Stimulated activated CD4-positive, alpha-beta T cell treated with anti-CD3 and anti-CD28 coated beads, Interleukin-1b, Interleukin-23, amount 100 ng/mL, for 24 hours (primary cell): Measurements from ENCODE around the gene HSD11B1L.
"Not testable (repeated sequence)": the region's sequence is repeated elsewhere in the genome, so short reads cannot be mapped to it uniquely, and the experiment has no call there.

Experiments
- DNase-seq, 4 experiments: peaks; one replicate each; pipeline ENCODE4 v3.0.0-alpha.2; 2020; ENCODE audit warnings: low read depth in 4 of 4, low spot score in 1 of 4

The HSD11B1L gene

GRCh38 chr19:5697890-5698634 lies 17.2 kb downstream of the HSD11B1L start:
- DNase-seq, result no peak

- DNase-seq, result no peak
Measured at GRCh38 chr19:5698635-5699422, 18.0 kb downstream of the HSD11B1L start.

GRCh38 chr19:5700455-5701092 lies 19.7 kb downstream of the HSD11B1L start:
- DNase-seq, result no peak

GRCh38 chr19:5702053-5702410 lies 21.2 kb downstream of the HSD11B1L start:
- DNase-seq, result not testable (repeated sequence)

GRCh38 chr19:5703819-5704818 lies 23.3 kb downstream of the HSD11B1L start:
- DNase-seq, result no peak

GRCh38 chr19:5705552-5705951 lies 24.7 kb downstream of the HSD11B1L start:
- DNase-seq, result no peak

GRCh38 chr19:5706876-5707573 lies 26.2 kb downstream of the HSD11B1L start:
- DNase-seq, result no peak

DNA sequence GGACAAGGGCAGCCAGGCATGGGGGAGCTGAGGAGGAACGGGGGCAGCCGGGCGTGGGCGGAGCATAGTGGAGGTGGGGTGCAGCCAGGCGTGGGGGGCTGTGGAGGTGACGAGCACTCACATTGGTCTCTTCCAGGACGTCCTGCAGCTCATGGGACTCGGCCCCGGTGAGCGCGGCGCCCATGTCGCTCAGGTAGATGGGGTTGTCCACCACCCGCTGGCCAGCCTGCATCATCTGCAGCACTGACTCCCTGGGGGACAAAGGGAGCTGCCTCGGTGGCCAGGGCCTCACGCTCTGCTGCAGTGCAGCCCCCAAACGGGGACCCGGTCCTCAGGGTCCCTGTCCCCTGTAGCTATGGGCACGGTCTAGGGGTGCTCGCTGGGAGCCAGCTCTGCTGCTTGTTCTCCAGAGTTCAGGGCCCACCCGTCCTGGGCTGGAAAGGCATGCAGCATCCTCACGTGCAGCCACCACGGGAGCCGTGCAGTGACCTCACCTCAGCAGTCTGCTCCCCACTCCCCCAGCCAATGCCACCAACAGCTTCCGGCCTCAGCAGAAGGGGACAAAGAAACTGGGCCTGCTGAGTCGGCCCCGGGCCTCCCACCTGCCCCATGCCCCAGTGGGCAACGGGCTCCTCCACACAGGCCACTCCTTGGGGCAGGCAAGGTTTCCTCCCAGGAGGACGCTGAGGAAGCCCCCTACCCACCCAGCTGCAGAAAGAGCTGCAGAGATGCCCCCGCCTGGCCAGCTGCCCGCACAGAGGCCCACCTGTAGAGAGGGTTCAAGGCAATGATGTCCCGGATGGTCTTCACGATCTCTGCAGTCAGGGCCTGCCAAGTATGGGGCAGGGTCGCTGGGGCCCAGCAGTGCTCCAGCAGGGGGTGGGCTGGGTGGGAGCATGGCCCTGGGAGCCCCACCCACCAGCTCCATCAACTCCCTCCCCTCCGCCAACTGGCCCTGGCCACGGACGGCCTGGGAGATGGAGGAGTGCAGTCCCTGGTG lies 27.0 kb downstream of the HSD11B1L start:
- no peak for DNase-seq

DNA sequence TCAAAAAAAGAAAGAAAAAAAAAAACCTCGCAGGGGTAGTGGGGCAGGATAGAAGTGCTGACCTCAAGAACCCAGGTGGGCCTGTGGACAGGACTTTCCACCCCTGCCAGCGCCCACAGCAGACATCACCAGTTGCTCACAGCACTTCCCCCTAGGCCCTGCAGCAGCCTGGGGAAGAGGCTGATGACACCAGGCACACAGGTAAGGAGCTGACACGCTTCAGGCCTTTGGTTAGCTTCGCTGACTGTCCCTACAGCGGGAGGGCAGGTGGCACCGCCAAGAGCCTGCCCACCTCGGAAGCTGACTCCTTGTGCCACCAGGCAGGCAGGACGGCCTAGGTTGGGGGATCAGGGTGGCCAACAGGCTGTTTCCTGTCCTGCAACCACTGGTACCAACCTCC lies 30.2 kb downstream of the HSD11B1L start:
- DNase-seq, result no peak

GRCh38 chr19:5711713-5712161 lies 30.9 kb downstream of the HSD11B1L start:
- DNase-seq, result no peak

DNA sequence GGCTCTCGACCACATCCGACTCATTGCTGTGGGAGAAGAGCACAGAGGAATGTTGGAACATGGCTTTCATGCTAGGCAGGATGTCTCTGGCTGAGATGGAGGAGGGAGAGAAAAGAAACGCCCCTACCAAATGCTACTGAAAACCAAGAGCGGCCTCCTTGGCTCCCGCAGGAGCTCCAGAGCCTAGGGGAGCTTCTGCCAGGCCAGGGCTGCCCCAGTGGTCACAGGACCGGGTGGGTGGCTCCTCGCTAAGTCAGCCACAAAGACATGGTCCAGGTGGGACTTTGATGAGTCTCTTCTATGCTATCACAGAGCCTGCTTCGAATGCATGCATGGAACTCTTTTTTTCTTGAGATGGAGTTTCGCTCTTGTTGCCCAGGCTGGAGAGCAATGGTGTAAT lies 32.4 kb downstream of the HSD11B1L start:
- no peak for DNase-seq

- no peak for DNase-seq
Measured at GRCh38 chr19:5714816-5715215, 34.0 kb downstream of the HSD11B1L start.

DNA sequence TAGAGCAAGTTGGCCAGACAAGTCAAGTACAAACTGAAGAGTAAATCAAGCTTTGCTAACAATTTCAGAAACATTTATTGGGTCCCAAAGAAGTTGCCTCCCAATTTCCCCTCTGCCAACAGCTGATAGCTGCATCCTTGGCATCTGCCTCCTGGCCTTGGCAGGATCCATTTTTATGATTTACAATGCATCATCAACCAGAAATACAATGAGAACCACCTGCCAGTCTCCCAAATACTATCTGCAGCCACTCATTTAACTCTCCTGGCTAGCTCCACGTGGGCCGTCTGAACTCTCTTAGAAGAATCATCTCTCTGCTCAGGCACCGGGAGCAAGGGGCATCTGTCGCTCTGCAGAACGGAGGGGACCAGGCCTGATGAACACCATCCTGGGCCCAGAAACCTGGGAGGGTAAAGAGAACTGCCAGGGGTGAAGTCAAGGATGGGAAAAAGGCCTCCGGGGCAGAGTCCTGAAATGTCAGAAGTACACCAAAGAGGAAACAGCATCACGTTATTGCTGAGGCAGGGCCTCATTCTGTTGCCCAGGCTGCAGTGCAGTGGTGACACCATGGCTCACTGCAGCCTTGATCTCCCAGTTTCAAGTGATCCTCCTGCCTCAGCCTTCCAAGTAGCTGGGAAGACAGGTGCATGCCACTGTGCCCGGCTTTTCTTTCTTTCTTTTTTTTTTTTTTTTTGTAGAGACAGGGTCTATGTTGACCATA lies 36.5 kb downstream of the HSD11B1L start:
- no peak for DNase-seq

- peak in 1 of 4 experiments; percentile 51 for DNase-seq
Measured at GRCh38 chr19:5718037-5718578, 37.3 kb downstream of the HSD11B1L start.

DNA sequence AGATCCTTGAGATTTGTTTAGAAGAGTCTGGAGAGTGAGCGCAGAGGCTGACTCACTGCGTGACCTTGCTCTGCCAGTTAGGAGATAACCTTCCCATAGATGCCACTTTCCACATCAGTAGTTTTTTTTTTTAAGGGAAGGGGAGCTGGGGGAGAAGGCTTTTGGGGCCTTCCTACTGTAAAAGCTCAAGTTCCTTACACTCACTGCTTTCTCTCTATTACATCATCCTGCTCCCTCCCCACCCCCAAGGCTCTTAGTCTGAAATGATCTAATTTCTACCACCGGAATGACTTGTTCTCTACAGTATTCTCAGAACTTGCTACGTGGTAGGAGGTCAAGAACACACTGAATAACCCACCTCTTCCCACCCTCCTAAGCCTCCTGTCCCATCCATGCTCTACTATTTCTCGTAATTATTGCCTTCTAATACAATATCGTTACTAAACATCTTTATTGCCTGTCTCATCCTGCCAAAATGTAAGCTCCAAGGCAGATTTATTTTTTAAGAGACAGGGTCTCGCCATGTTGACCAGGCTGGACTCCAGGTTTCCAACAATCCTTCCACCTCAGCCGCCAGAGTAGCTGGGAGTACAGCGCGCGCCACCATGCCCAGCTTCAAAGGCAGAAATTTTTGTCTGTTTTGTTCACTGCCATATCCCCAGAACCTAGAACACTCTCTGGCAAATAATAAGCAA lies 37.9 kb downstream of the HSD11B1L start:
- DNase-seq, result peak in 2 of 4 experiments; percentile 37 to 64

DNA sequence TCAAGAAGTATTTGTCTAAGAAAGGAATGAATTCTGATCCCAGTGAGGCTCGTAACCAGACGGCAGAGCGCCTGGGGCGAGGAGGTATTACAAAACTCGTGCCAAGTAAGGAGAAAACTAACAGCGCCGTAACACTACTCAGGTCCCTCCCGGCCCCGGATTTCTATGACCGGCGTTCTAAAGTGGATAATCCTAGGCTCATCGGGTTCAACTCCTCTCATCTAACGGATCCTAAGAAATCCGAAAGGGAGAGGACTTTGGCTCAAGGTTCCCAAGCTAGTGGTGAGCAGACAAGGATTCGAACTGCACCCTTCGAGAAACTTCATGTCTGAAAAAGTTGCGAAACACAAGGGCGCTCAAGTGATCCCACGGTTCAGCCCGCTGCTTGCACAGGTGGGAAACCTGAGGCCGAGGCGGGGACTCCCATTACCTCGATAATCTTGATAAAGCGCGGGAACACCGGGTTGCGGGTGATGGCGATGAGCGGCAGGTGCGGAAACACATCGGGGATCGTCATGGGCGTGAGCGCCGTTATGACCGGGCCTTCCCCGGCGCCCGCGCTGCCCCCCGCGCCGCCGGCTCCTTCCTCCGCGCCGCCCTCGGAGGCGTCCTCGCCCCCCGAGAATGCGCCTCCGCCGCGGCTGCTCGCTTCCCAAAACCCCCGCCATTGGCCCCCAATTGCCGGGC lies 38.6 kb downstream of the HSD11B1L start:
- DNase-seq, result no peak
